A673 (cell line): Measurements from ENCODE around the gene KIF12. TPM values are rescaled to one million over a fixed set of nuclear protein-coding genes. Genes with fewer than 3 reads are reported as not detected.

Experiments
- BruUV-seq: library from RNA; stranded (reverse); fragments of 400-500 nt; replicated peaks from 2 replicates; lab custom pipeline; 2021; lab: Mats Ljungman, UMichigan
- CTCF ChIA-PET: fragments of 300-600 bp; sonication (Branson Sonifier 250); formaldehyde crosslinking; loops from one replicate; lab custom pipeline; 2022; ENCODE audit warnings: antibody characterized with exemption; lab: Charles Lee
- POLR2A ChIA-PET: fragments of 300-600 bp; sonication (Branson Sonifier 250); formaldehyde crosslinking; loops from one replicate; lab custom pipeline; 2022; ENCODE audit warnings: antibody characterized with exemption; ENCODE audit not compliant: low non-redundant PET; lab: Charles Lee
- DNase-seq: peaks from one replicate; pipeline ENCODE4 v3.0.0-alpha.2; 2015; ENCODE audit warnings: low spot score
- H3K27ac ChIP-seq: fragments of 200-600 bp; sonication (generic); 2 replicates; pipeline ENCODE4 v1.5.1; 2016; ENCODE audit warnings: mixed run types, low read depth, mild to moderate bottlenecking, mixed read lengths, antibody characterized with exemption, low read length; ENCODE audit not compliant: poor library complexity, severe bottlenecking
- H3K27me3 ChIP-seq: fragments of 200-600 bp; sonication (generic); replicated peaks from 2 replicates; pipeline ENCODE4 v1.6.1; 2017; ENCODE audit warnings: mixed run types, low read depth, mild to moderate bottlenecking, mixed read lengths, antibody characterized with exemption, low read length; ENCODE audit not compliant: insufficient read depth, poor library complexity
- H3K36me3 ChIP-seq: fragments of 200-600 bp; sonication (generic); 2 replicates; pipeline ENCODE4 v1.6.1; 2016; ENCODE audit warnings: mixed run types, mild to moderate bottlenecking, mixed read lengths, antibody characterized with exemption, low read length; ENCODE audit not compliant: insufficient read depth, poor library complexity, severe bottlenecking
- H3K4me1 ChIP-seq: fragments of 200-600 bp; sonication (generic); 2 replicates; pipeline ENCODE4 v1.6.1; 2017; ENCODE audit warnings: mixed run types, mild to moderate bottlenecking, mixed read lengths, antibody characterized with exemption, low read length; ENCODE audit not compliant: insufficient read depth, poor library complexity, severe bottlenecking
- H3K4me3 ChIP-seq: fragments of 200-600 bp; sonication (generic); 2 replicates; pipeline ENCODE4 v1.5.1; 2016; ENCODE audit warnings: low read depth, mixed run types, mild to moderate bottlenecking, mixed read lengths, low read length; ENCODE audit not compliant: poor library complexity, severe bottlenecking
- H3K9me3 ChIP-seq: fragments of 200-600 bp; sonication (generic); 2 replicates; pipeline ENCODE4 v1.6.1; 2016; ENCODE audit warnings: mixed run types, low read depth, mild to moderate bottlenecking, mixed read lengths, antibody characterized with exemption, low read length; ENCODE audit not compliant: poor library complexity, severe bottlenecking
- EZH2 ChIP-seq: fragments of 200-600 bp; sonication (generic); IDR thresholded peaks from 2 replicates; pipeline ENCODE4 v1.6.1; 2017; ENCODE audit warnings: borderline replicate concordance, low read depth, mild to moderate bottlenecking, mixed read lengths, antibody characterized with exemption, low read length; ENCODE audit not compliant: poor library complexity, severe bottlenecking
- intact Hi-C: fragments of 100-400 bp; cut with micrococcal nuclease; formaldehyde crosslinking; loops from one replicate; pipeline ENCODE4 v1.10.0; 2022; ENCODE audit not compliant: unreplicated experiment
- total RNA-seq: library from RNA; stranded (reverse); gene quantifications from 2 replicates; pipeline ENCODE4 v1.2.3, GENCODE V29; 2021
- TF ChIP-seq, protein P1 (sequence below): fragments of 300-800, 200-600 bp; sonication (generic); conservative IDR thresholded peaks from 2 replicates; pipeline ENCODE4 v1.5.1; 2017; ENCODE audit warnings: low read depth, mild to moderate bottlenecking, antibody characterized with exemption, low read length, moderate library complexity, mixed read lengths

KIF12 gene
- total RNA-seq, 1 experiment from 2014 or later = not detected

DNA sequence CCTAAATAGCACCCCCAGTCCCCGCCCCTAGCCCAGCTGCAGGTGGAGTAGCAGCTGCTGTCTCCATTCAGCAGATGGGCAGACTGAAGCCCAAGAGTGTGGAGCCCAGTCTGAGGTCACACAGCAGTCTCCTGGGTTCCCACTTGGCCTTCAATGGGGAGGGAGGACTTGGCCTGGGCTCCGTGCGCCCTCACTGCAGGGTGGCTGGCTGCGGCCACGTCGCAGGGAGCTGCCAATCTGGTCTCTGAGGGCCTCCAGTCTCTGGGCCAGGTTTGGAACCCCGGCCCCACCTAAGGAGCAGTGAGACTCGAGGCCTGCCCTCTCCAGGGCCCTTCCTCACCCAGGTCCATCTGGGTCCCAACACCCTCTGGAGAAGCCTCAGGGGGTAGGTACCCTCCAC is 7.4 kb downstream of the KIF12 start:
- BruUV-seq = no TSS peak
- ChIA-PET CTCF (no interaction called here), POLR2A (no interaction called here)
- Histone ChIP-seq H3K27me3 (no peaks in the 10 kb centered on the region), H3K9me3 (no peaks in the 10 kb centered on the region), H3K36me3 (no peaks in the 10 kb centered on the region), H3K27ac (no peak overlapping the region), H3K4me3 (no peak overlapping the region), H3K4me1 (no peaks in the 10 kb centered on the region)
- TF ChIP-seq, protein P1, sequence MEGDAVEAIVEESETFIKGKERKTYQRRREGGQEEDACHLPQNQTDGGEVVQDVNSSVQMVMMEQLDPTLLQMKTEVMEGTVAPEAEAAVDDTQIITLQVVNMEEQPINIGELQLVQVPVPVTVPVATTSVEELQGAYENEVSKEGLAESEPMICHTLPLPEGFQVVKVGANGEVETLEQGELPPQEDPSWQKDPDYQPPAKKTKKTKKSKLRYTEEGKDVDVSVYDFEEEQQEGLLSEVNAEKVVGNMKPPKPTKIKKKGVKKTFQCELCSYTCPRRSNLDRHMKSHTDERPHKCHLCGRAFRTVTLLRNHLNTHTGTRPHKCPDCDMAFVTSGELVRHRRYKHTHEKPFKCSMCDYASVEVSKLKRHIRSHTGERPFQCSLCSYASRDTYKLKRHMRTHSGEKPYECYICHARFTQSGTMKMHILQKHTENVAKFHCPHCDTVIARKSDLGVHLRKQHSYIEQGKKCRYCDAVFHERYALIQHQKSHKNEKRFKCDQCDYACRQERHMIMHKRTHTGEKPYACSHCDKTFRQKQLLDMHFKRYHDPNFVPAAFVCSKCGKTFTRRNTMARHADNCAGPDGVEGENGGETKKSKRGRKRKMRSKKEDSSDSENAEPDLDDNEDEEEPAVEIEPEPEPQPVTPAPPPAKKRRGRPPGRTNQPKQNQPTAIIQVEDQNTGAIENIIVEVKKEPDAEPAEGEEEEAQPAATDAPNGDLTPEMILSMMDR = no peak
- no peak for TF ChIP-seq EZH2
- DNase-seq = no peak
- intact Hi-C loops = no loop called here

DNA sequence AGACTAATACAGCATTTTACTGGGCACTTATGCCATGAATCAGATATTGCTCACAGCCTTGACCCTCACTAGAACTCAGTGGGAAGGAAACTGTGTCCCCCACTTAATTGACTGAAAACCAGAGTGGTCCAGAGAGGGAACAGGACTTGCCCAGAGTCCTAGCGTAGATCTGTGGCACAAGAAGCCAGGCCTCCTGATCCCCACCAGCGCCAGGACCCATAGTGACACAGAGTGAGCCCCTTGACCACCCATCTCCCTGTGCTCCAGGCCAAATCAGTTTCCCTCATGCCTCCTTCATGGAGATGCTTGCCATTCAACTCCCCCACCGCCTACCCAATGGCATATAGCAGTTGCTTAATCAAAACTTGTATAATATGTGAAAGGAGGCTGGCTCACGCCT is 8.3 kb downstream of the KIF12 start:
- ChIA-PET POLR2A (no interaction called here), CTCF (no interaction called here)
- Histone ChIP-seq H3K4me3 (no peak overlapping the region), H3K27me3 (no peaks in the 10 kb centered on the region), H3K9me3 (no peaks in the 10 kb centered on the region), H3K36me3 (no peaks in the 10 kb centered on the region), H3K4me1 (no peaks in the 10 kb centered on the region), H3K27ac (no peak overlapping the region)
- DNase-seq = no peak
- intact Hi-C loops = no loop called here
- TF ChIP-seq, protein P1 = no peak
- TF ChIP-seq EZH2 = no peak
- BruUV-seq = no TSS peak

DNA sequence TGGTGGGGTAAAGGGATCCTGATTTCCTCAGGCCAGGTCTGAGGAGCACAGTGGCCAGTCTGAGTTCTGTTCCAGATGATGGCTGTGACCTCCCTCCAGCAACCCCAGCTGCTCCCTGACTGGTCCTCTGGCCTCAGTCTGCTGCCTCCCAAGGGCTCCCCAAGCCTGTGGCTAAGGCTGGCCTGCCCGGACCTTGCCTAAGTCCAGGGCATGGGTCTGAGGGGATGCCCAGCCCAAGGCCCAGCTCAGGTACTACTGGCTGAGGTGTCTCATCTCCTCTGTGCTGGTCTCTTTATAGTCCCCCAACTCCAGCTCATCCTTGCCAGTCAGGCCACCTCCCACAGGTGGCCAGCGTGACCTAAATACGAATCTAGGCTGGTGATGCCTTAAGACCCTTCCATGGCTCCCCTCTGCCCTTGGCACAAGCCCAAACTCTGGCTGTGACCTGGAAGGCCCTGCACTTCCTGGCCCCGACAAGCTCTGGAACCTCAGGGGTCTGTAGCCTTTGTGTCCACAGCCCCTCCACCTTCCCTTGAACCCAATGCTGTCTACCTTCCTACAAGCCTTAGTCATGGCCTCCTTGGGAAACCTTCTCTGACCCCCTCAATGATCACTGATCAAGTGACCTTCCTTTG is 9.8 kb downstream of the KIF12 start:
- Histone ChIP-seq H3K27ac (no peak overlapping the region), H3K27me3 (no peaks in the 10 kb centered on the region), H3K4me1 (no peaks in the 10 kb centered on the region), H3K4me3 (no peak overlapping the region), H3K9me3 (no peaks in the 10 kb centered on the region), H3K36me3 (no peaks in the 10 kb centered on the region)
- ChIA-PET CTCF (no interaction called here), POLR2A (no interaction called here)
- DNase-seq = no peak
- intact Hi-C loops = no loop called here
- no TSS peak for BruUV-seq
- TF ChIP-seq, protein P1 = no peak
- TF ChIP-seq EZH2 = no peak
